DOHH2 (cell line): ENCODE data around the gene COL13A1.

Source experiments
- H3F3A ChIP-seq: fragments of 200-600 bp; sonication (generic), shearing (Covaris generic); 2 replicates; pipeline ENCODE4 v1.6.0; 2016; ENCODE audit warnings: antibody characterized with exemption, mild to moderate bottlenecking; ENCODE audit not compliant: control insufficient read depth, insufficient read depth
- H3K27ac ChIP-seq: fragments of 200-600 bp; sonication (generic); 2 replicates; pipeline ENCODE4 v1.5.1; 2014; ENCODE audit warnings: low read depth, mild to moderate bottlenecking, low read length, moderate library complexity
- H3K27me3 ChIP-seq: fragments of 200-600 bp; sonication (generic); 2 replicates; pipeline ENCODE4 v1.6.1; 2014; ENCODE audit warnings: mild to moderate bottlenecking, low read length, mixed read lengths; ENCODE audit not compliant: control insufficient read depth
- H3K36me3 ChIP-seq: fragments of 200-600 bp; sonication (generic); 2 replicates; pipeline ENCODE4 v1.6.1; 2014; ENCODE audit warnings: mild to moderate bottlenecking, low read length, moderate library complexity, mixed read lengths; ENCODE audit not compliant: control insufficient read depth
- H3K4me1 ChIP-seq: fragments of 200-600 bp; sonication (generic); 2 replicates; pipeline ENCODE4 v1.6.1; 2014; ENCODE audit warnings: mild to moderate bottlenecking, low read length, mixed read lengths; ENCODE audit not compliant: control insufficient read depth
- H3K4me2 ChIP-seq: fragments of 200-600 bp; sonication (generic); 2 replicates; pipeline ENCODE4 v1.6.0; 2014; ENCODE audit warnings: mild to moderate bottlenecking, low read length, moderate library complexity
- H3K4me3 ChIP-seq: fragments of 200-600 bp; sonication (generic); 2 replicates; pipeline ENCODE4 v1.5.1; 2014; ENCODE audit warnings: mild to moderate bottlenecking, low read length, mixed read lengths
- H3K79me2 ChIP-seq: fragments of 200-600 bp; sonication (generic); 2 replicates; pipeline ENCODE4 v1.6.1; 2014; ENCODE audit warnings: mild to moderate bottlenecking, low read length, mixed read lengths; ENCODE audit not compliant: control insufficient read depth
- H3K9me2 ChIP-seq: fragments of 200-600 bp; sonication (generic); replicated peaks from 2 replicates; pipeline ENCODE4 v1.6.1; 2014; ENCODE audit warnings: mild to moderate bottlenecking, low read length, mixed read lengths; ENCODE audit not compliant: control insufficient read depth
- H3K9me3 ChIP-seq: fragments of 200-600 bp; sonication (generic); 2 replicates; pipeline ENCODE4 v1.6.1; 2014; ENCODE audit warnings: antibody characterized with exemption, low read length, mixed read lengths; ENCODE audit not compliant: control insufficient read depth, insufficient read depth
- H4K20me1 ChIP-seq: fragments of 200-600 bp; sonication (generic); 2 replicates; pipeline ENCODE4 v1.6.0; 2014; ENCODE audit warnings: low read depth, mild to moderate bottlenecking, antibody characterized with exemption, low read length, moderate library complexity; ENCODE audit not compliant: control insufficient read depth, insufficient read depth
- CTCF ChIP-seq: fragments of 200-600 bp; sonication (generic); IDR thresholded peaks from one replicate; pipeline ENCODE4 v1.5.1; 2014; ENCODE audit warnings: antibody characterized with exemption, mild to moderate bottlenecking, low read depth, low read length; ENCODE audit not compliant: poor library complexity, severe bottlenecking
- EZH2phosphoT487 ChIP-seq: fragments of 200-600 bp; sonication (generic); IDR thresholded peaks from 2 replicates; pipeline ENCODE4 v1.6.1; 2017; ENCODE audit warnings: borderline replicate concordance, mild to moderate bottlenecking, antibody characterized with exemption, low read length, moderate library complexity, mixed read lengths

Gene COL13A1

GRCh38 chr10:69766161-69766910 lies 35.4 kb upstream of the COL13A1 start:
- no peak overlapping the region for H3K27ac ChIP-seq
- no peaks in the 10 kb centered on the region for H3K36me3 ChIP-seq
- H3K79me2 ChIP-seq: no peaks in the 10 kb centered on the region
- no peaks in the 10 kb centered on the region for H4K20me1 ChIP-seq
- no peaks in the 10 kb centered on the region for H3K9me2 ChIP-seq
- no peak overlapping the region for H3K4me3 ChIP-seq
- H3K9me3 ChIP-seq: no peaks in the 10 kb centered on the region
- TF ChIP-seq EZH2phosphoT487 (no peak), CTCF (no peak)
- H3K4me1 ChIP-seq: no peaks in the 10 kb centered on the region
- H3F3A ChIP-seq: no peaks in the 10 kb centered on the region
- H3K27me3 ChIP-seq: no peaks in the 10 kb centered on the region
- H3K4me2 ChIP-seq: no peak overlapping the region

- H3K27ac ChIP-seq: no peak overlapping the region
- no peak overlapping the region for H3K4me3 ChIP-seq
- H3K9me3 ChIP-seq: no peaks in the 10 kb centered on the region
- no peaks in the 10 kb centered on the region for H3K36me3 ChIP-seq
- no peaks in the 10 kb centered on the region for H3K27me3 ChIP-seq
- H4K20me1 ChIP-seq: no peaks in the 10 kb centered on the region
- TF ChIP-seq CTCF (no peak), EZH2phosphoT487 (no peak)
- H3K9me2 ChIP-seq: no peaks in the 10 kb centered on the region
- no peak overlapping the region for H3K4me2 ChIP-seq
- no peaks in the 10 kb centered on the region for H3F3A ChIP-seq
- H3K4me1 ChIP-seq: no peaks in the 10 kb centered on the region
- H3K79me2 ChIP-seq: no peaks in the 10 kb centered on the region
Observed at GRCh38 chr10:69767793-69768192, 33.9 kb upstream of the COL13A1 start.

GRCh38 chr10:69768386-69768785 lies 33.3 kb upstream of the COL13A1 start:
- H3F3A ChIP-seq: no peaks in the 10 kb centered on the region
- TF ChIP-seq EZH2phosphoT487: no peak
- TF ChIP-seq CTCF: no peak
- H3K79me2 ChIP-seq: no peaks in the 10 kb centered on the region
- no peaks in the 10 kb centered on the region for H3K9me3 ChIP-seq
- H3K9me2 ChIP-seq: no peaks in the 10 kb centered on the region
- H3K4me2 ChIP-seq: no peak overlapping the region
- H3K27ac ChIP-seq: no peak overlapping the region
- H3K27me3 ChIP-seq: no peaks in the 10 kb centered on the region
- H4K20me1 ChIP-seq: no peaks in the 10 kb centered on the region
- H3K36me3 ChIP-seq: no peaks in the 10 kb centered on the region
- no peak overlapping the region for H3K4me3 ChIP-seq
- H3K4me1 ChIP-seq: no peaks in the 10 kb centered on the region
